Ovary (tissue), 9 donors: ENCODE measurements around the gene DNAL4. TPM values are rescaled to one million over a fixed set of nuclear protein-coding genes. Genes with fewer than 3 reads are reported as not detected.

Experiments
- DNase-seq, 5 donors: peaks; one replicate each; pipeline ENCODE4 v3.0.0-alpha.2; 2019 to 2020
- H3K27ac ChIP-seq, 2 donors: fragments of 200-600 bp; one replicate each; pipeline versions ENCODE4 v1.5.1 to v1.8.0; 2019 to 2022
- H3K27me3 ChIP-seq: fragments of 200-600 bp; one replicate; pipeline ENCODE4 v1.8.0; 2022
- H3K36me3 ChIP-seq: fragments of 200-600 bp; sonication (generic); one replicate; pipeline ENCODE4 v1.5.1; 2019
- H3K4me1 ChIP-seq: one replicate; pipeline ENCODE4 v1.8.1; 2013; ENCODE audit warnings: mild to moderate bottlenecking, moderate library complexity; ENCODE audit not compliant: insufficient read depth
- H3K4me3 ChIP-seq: fragments of 200-600 bp; sonication (generic); one replicate; pipeline ENCODE4 v1.5.1; 2017
- H3K9me3 ChIP-seq, 2 donors: fragments of 200-600 bp in 1 of 2; sonication (generic) in 1 of 2; one replicate each; pipeline versions ENCODE4 v1.5.1 to v1.8.1; 2013 to 2019; ENCODE audit warnings: mild to moderate bottlenecking in 1 of 2, moderate library complexity in 1 of 2
- CTCF ChIP-seq, 3 donors: fragments of 450-650 bp in 2 of 3; fragments of 200-600 bp in 1 of 3; IDR thresholded peaks; one replicate each; pipeline versions ENCODE4 v1.5.1 to v1.8.0; 2016 to 2022; ENCODE audit warnings: antibody characterized with exemption in 3 of 3, mild to moderate bottlenecking in 1 of 3
- EP300 ChIP-seq: sonication (generic); formaldehyde crosslinking; IDR thresholded peaks from one replicate; pipeline ENCODE4 v1.6.1; 2017; ENCODE audit warnings: antibody characterized with exemption
- POLR2A ChIP-seq: fragments of 450-650 bp; IDR thresholded peaks from one replicate; pipeline ENCODE4 v1.6.1; 2017; ENCODE audit warnings: antibody characterized with exemption, mild to moderate bottlenecking, moderate library complexity
- WGBS, 3 donors: extraction: QIAGEN DNeasy Blood & Tissue Kit in 1 of 3; methylation state at CpG; one replicate each; pipeline versions ENCODE4 v1.1.5 to v1.1.7; 2013 to 2017; 5-methylcytosine and 5-hydroxymethylcytosine counted together
- intact Hi-C, 4 donors: fragments of 100-400 bp; cut with DNase I; formaldehyde crosslinking; loops; one replicate each; pipeline versions ENCODE4 v1.11.0 to v1.15.1; 2022 to 2023
- polyA plus RNA-seq, 2 donors: library from polyadenylated mRNA; stranded (reverse); fragments of 200-250 nt in 1 of 2; fragments of 350-450 nt in 1 of 2; fragmentation: Illumina TruSeq in 1 of 2; extraction: RNeasy Lipid Tissue Mini Kit (QIAGEN cat#74804) in 1 of 2; gene quantifications; one replicate each; pipeline ENCODE4 v1.2.3, GENCODE V29; 2013 to 2014
- total RNA-seq, 7 donors: library from RNA; depleted of rRNA in 2 of 7; stranded (reverse); fragments of >200 nt in 2 of 7; fragmentation: NEBNext Ultra II Directional in 3 of 7; extraction: Animal tissue kit (Norgen Biotek cat#: 25700) in 3 of 7; gene quantifications; one replicate each; pipeline versions ENCODE4 v1.1.0 to v1.2.4, GENCODE V29; 2016 to 2023
- donor health status: DM: no; HTN: no; CAD: no; lungs with moderate emphysema.
- donor health status: DM: no; HTN: no; CAD: no.
- donor health status: Bipolar disorder and iron deficiency.
- donor health status: DM: yes; HTN: yes; CAD: no.
- donor health status: DM: no; HTN: no; CAD: no.
- donor health status: DM: yes; HTN: yes; CAD: no.

Gene DNAL4
- total and polyA plus RNA-seq, 9 donors: 12.1 to 26.4 (median 16.3) TPM

GRCh38 chr22:38751422-38752346, 42.3 kb downstream of the DNAL4 start:
- H3K36me3 ChIP-seq: no peaks in the 10 kb centered on the region
- TF ChIP-seq POLR2A (no peak), CTCF (IDR thresholded peaks at IDR 0.05) (no peak), EP300 (no peak)
- H3K27ac ChIP-seq: no peak overlapping the region
- DNase-seq: no peak
- H3K4me3 ChIP-seq: no peak overlapping the region
- no peaks in the 10 kb centered on the region for H3K9me3 ChIP-seq
- H3K4me1 ChIP-seq: no peaks in the 10 kb centered on the region
- 88 to 89% (median 89%) methylated on average over 24 of the region's 24 CpGs for WGBS, 3 donors
- H3K27me3 ChIP-seq: no peaks in the 10 kb centered on the region
- intact Hi-C loops: no loop called here

- H3K4me3 ChIP-seq: no peak overlapping the region
- no peaks in the 10 kb centered on the region for H3K27me3 ChIP-seq
- H3K27ac ChIP-seq: no peak overlapping the region
- intact Hi-C loops: no loop called here
- DNase-seq: no peak
- 86 to 96% (median 93%) methylated on average over 12 of the region's 12 CpGs for WGBS, 3 donors
- TF ChIP-seq EP300 (no peak), POLR2A (no peak), CTCF (IDR thresholded peaks at IDR 0.05) (no peak)
- H3K9me3 ChIP-seq: no peaks in the 10 kb centered on the region
- no peaks in the 10 kb centered on the region for H3K36me3 ChIP-seq
- H3K4me1 ChIP-seq: no peaks in the 10 kb centered on the region
These were observed 42.9 kb downstream of the DNAL4 start for GRCh38 chr22:38751066-38751421.

GRCh38 chr22:38750638-38751037, 43.3 kb downstream of the DNAL4 start:
- TF ChIP-seq CTCF (IDR thresholded peaks at IDR 0.05): no peak
- TF ChIP-seq EP300: no peak
- no peak for TF ChIP-seq POLR2A
- Histone ChIP-seq H3K9me3 (no peaks in the 10 kb centered on the region), H3K4me1 (no peaks in the 10 kb centered on the region), H3K27ac (no peak overlapping the region), H3K4me3 (no peak overlapping the region), H3K36me3 (no peaks in the 10 kb centered on the region), H3K27me3 (no peaks in the 10 kb centered on the region)
- intact Hi-C loops: no loop called here
- WGBS, 3 donors: 88 to 93% (median 92%) methylated on average over 17 of the region's 17 CpGs
- DNase-seq: no peak

GRCh38 chr22:38750104-38750503, 43.8 kb downstream of the DNAL4 start:
- H3K9me3 ChIP-seq: no peaks in the 10 kb centered on the region
- WGBS, 3 donors: 89 to 93% (median 92%) methylated on average over 14 of the region's 14 CpGs
- no peaks in the 10 kb centered on the region for H3K27me3 ChIP-seq
- DNase-seq: no peak
- H3K4me1 ChIP-seq: peaks cover under 1% of the 10 kb centered on the region
- no peaks in the 10 kb centered on the region for H3K36me3 ChIP-seq
- H3K4me3 ChIP-seq: no peak overlapping the region
- H3K27ac ChIP-seq: no peak overlapping the region
- intact Hi-C loops: no loop called here
- TF ChIP-seq EP300 (no peak), POLR2A (no peak), CTCF (IDR thresholded peaks at IDR 0.05) (no peak)
